Hematopoietic multipotent progenitor cell treated with erythropoietin and hydrocortisone succinate and interleukin-3 and kit ligand, for 15 days (in vitro differentiated cells): ENCODE results near the gene SNRNP48.

Experiments
- DNase-seq: peaks from one replicate; pipeline ENCODE4 v3.0.0-alpha.2; 2015; ENCODE audit warnings: low spot score

Gene SNRNP48

DNA sequence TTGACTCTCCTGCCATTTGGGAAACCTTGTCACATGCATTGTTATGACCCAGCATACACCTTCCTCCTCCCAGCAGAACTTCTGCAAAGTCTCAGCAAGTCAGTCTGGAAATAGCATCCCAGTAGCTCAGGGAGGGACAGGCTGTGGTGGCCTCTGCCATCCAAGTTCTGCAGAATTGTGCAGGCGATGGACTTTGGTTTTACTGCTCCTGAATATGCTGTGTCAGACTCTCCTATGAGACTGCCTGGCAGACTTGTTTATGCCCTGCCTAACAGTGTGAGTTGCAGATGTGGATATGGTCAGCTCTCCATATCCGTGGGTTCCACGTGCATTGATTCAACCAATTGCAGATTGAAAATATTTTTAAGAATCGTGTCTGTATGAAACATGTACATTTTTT, 52.8 kb downstream of the SNRNP48 start:
- no peak for DNase-seq

DNA sequence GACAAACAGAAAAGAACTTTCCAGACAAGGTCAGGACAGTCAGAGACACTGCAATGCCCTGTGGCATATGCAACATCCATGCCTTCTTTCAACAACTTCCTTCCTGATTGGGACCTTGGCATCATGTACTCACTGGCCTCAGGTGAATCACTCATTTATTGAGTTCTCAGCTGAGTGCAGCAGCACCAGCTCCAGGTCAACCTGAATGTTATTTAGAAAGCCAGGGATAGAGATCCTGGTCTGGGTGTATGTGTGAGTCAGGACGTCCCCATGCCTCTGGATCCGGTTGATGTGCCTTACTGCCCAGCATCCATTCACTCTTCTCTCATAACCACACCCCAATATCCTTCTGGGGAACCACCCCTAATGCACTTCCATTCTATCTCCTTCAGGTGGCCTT, 54.4 kb downstream of the SNRNP48 start:
- no peak for DNase-seq

DNA sequence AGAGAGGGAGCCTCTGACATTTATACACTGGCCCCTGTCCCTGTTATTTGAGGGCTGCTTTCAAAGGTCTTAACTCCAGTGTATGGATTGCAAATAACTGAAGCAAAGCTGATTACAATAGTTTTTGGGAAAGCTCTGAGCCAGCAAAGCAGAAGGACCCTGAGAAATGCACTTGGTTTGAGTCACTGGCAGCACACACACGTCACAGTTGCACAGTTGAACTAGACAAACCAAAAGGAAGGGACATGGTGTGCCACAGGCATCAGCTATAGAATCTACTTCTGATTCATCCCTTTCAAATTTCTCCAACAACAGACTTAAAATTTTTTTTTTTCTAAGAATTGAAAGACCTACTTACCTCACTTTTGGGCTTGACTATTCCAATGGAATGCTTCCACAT, 56.4 kb downstream of the SNRNP48 start:
- no peak for DNase-seq

DNA sequence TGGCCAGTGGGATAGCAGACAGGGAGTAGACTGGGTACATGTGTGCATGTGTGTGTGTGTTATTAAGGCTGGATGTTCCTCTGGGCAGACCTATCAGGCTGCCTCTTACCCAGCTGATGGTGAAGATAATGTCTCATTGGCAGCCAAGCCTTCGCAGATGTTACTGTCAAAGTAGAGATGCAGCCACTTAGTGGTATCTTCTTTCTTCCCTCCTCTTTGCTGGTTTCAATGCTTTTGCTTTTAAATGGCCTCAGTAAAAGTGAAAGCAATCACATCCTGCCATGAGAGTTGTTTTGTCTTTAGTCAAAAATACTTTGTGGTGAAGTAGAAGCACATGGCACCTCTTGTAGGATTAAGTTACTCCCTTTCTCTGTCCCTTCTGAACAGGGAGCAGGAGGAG, 57.5 kb downstream of the SNRNP48 start:
- DNase-seq = no peak

DNA sequence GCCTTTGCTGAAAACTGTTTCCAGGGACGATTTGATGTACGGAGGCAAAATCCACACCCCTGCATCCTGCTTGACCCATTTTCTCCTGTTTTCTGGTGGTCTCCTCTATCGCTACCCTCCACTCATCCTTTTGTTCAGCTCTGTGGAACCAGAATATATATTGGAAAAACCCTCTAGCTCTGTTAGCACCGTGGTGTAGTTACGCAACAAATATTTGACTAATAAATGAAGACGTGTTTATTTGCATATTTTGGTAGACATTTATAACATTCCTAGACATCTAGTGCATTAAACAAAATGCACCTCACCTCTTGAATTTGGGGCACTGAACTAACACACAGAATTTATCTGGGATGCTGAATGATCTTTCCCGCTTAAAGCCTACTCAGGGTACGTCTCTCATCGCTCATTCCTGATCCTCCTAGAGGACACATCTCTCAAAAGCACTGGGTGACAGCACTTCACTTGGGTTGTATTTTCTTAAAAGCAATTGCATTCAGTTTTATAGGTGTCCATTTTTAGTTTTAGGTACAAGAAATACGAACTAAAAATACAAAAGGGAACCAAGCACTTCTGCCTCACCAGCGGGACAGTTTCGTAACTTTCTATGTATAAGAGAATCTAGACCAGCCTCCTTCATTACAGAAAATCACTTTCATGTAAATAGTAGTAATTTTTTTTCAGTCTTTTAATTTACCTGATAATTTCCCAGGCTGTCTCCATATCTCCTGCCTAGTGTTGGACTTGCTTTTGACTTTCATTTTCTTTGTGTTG, 59.2 kb downstream of the SNRNP48 start:
- DNase-seq = no peak

DNA sequence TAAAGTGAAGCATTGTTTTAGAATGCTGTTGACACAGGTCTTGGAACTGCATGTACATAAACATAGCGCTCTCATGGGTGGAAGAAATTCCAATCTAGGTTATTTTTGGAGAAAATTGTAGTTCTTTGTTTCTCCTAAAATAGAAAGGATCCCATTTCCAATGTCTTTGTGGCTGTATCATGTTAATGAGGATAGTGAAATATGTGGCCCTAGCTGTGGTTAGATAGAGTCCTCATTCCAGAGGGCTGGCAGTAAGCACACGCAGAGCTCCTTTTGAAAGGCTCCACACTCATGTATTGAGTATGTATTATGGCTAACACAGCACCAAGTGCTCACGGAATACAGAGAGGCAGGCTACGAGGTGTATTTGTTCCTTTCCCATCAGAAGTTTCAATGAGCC, 60.9 kb downstream of the SNRNP48 start:
- DNase-seq = no peak

DNA sequence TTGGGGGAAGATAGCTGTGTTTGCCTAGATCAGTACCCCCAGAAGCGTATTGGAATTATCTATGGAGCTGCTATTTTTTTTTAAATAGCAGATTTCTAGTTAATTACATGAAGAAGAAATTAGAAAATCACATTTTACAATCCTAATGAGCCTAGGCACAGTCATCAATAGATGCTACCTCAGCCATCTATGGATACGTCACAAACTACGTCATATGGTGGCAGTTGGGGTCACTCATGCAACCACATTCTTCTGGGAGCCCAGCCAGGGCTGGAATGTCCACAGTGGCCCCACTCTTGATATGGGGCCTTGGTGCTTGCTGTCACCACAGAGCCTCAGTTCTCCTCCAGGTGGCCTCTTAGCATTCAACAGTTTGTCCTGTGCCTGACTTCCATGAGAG, 63.0 kb downstream of the SNRNP48 start:
- DNase-seq = no peak

DNA sequence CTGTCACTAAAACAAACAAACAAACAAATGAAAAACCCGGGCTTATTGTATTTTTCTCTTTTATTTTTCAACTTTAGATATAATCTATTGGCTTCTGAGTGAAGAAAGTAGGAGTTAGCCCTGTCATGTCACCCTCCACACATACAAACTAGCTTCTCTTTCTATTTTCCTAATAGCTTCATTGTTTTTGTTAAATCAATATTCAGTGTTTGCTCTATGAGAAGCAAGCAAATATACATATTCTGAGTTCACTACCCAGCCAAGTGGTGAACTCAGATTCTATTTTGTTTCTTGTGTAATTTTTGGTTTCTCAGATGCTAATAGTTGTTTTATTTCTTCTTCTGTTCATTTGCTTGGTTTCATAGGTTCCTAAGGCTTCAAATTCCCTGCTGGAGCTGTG, 66.4 kb downstream of the SNRNP48 start:
- no peak for DNase-seq

DNA sequence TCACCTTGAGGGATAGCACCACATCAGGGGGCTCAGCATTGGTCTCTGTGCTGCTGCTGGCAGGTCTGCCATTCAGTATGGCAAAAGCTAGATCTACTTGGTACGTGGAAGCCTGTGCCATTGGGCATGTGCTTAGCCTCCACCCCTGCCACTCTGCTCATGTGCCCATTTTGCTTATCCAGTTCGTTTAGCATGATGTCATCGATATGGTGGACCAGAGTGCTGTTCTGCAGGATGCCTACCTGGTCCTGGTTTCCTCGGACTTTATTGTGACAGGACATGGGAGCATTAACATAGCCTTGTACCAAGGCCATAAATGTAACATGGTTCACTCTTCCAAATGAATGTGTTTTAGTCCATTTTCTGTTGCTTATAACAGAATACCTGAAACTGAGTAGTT, 68.5 kb downstream of the SNRNP48 start:
- no peak for DNase-seq

DNA sequence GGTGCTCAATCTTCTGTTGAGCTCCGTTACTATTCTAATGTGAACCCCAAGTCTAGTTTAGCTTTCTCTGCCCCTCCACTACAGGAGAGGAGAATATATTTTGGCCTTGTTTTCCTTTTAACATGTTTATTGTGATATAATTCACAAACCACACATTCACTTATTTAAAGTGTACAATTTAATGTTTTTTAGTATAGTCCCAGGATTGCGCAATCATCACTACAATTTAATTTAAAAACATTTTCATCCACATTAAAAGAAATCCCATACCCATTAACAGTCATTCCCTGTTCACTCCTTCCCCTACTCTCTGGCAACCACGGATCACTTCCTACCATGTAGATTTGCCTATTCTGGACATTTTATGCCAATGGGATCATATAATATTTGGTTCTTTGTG, 71.4 kb downstream of the SNRNP48 start:
- no peak for DNase-seq
